H9 (cell line): Measurements from ENCODE around the gene TRPM3. TPM values are rescaled to one million over a fixed set of nuclear protein-coding genes. Genes with fewer than 3 reads are reported as not detected.

Source experiments
- DNase-seq: peaks from one replicate; pipeline ENCODE4 v3.0.0-alpha.2; 2017
- H2AFZ ChIP-seq: one replicate; pipeline ENCODE4 v1.6.1; 2013; ENCODE audit warnings: mild to moderate bottlenecking, low read length, control low read depth, moderate library complexity
- H2AK5ac ChIP-seq: 2 replicates; pipeline ENCODE4 v1.6.1; 2013; ENCODE audit warnings: low read length, control low read depth, mixed read lengths; ENCODE audit not compliant: insufficient read length
- H2BK120ac ChIP-seq: one replicate; pipeline ENCODE4 v1.6.1; 2013; ENCODE audit warnings: low read depth, mild to moderate bottlenecking, low read length, control low read depth, inconsistent platforms; ENCODE audit not compliant: poor library complexity, severe bottlenecking
- H2BK12ac ChIP-seq: 2 replicates; pipeline ENCODE4 v1.6.1; 2013; ENCODE audit warnings: low read length, control low read depth, mixed read lengths, low read depth; ENCODE audit not compliant: insufficient read length
- H2BK15ac ChIP-seq: 2 replicates; pipeline ENCODE4 v1.6.1; 2013; ENCODE audit warnings: low read depth, low read length, control low read depth
- H2BK20ac ChIP-seq: one replicate; pipeline ENCODE4 v1.6.1; 2013; ENCODE audit warnings: low read depth, mild to moderate bottlenecking, low read length, control low read depth, inconsistent platforms; ENCODE audit not compliant: poor library complexity, severe bottlenecking
- H2BK5ac ChIP-seq: 2 replicates; pipeline ENCODE4 v1.6.1; 2013; ENCODE audit warnings: low read length, control low read depth, mixed read lengths; ENCODE audit not compliant: insufficient read length
- H3K14ac ChIP-seq: 2 replicates; pipeline ENCODE4 v1.6.1; 2013; ENCODE audit warnings: low read length, control low read depth; ENCODE audit not compliant: insufficient read depth
- H3K18ac ChIP-seq: 2 replicates; pipeline ENCODE4 v1.6.1; 2013; ENCODE audit warnings: low read depth, mild to moderate bottlenecking, mixed read lengths, low read length, control low read depth; ENCODE audit not compliant: insufficient read length
- H3K23ac ChIP-seq: 2 replicates; pipeline ENCODE4 v1.6.1; 2013; ENCODE audit warnings: low read length, control low read depth, mixed read lengths, low read depth; ENCODE audit not compliant: insufficient read length
- H3K23me2 ChIP-seq: 2 replicates; pipeline ENCODE4 v1.6.1; 2013; ENCODE audit warnings: low read depth, mild to moderate bottlenecking, mixed read lengths, low read length, control low read depth; ENCODE audit not compliant: insufficient read length, poor library complexity, severe bottlenecking
- H3K27ac ChIP-seq: 2 replicates; pipeline ENCODE4 v1.5.1; 2013; ENCODE audit warnings: low read length, control low read depth, mixed read lengths, low read depth; ENCODE audit not compliant: insufficient read length
- H3K27me3 ChIP-seq: 2 replicates; pipeline ENCODE4 v1.6.1; 2013; ENCODE audit warnings: low read length, control low read depth, inconsistent platforms; ENCODE audit not compliant: insufficient read depth
- H3K4ac ChIP-seq: 2 replicates; pipeline ENCODE4 v1.6.1; 2013; ENCODE audit warnings: low read depth, mild to moderate bottlenecking, control low read depth, inconsistent platforms, low read length, moderate library complexity
- H3K4me1 ChIP-seq: 2 replicates; pipeline ENCODE4 v1.6.1; 2013; ENCODE audit warnings: low read length, control low read depth, inconsistent platforms; ENCODE audit not compliant: insufficient read depth
- H3K4me2 ChIP-seq: 2 replicates; pipeline ENCODE4 v1.6.1; 2013; ENCODE audit warnings: low read length, control low read depth, mixed read lengths; ENCODE audit not compliant: insufficient read length, insufficient read depth
- H3K56ac ChIP-seq: 2 replicates; pipeline ENCODE4 v1.6.1; 2013; ENCODE audit warnings: low read depth, mild to moderate bottlenecking, mixed read lengths, low read length, control low read depth; ENCODE audit not compliant: insufficient read length
- H3K79me1 ChIP-seq: 2 replicates; pipeline ENCODE4 v1.6.1; 2013; ENCODE audit warnings: low read depth, mild to moderate bottlenecking, moderate library complexity, low read length, control low read depth, inconsistent platforms; ENCODE audit not compliant: insufficient read depth, poor library complexity, severe bottlenecking
- H3K79me2 ChIP-seq: 2 replicates; pipeline ENCODE4 v1.6.1; 2013; ENCODE audit warnings: low read length, control low read depth, inconsistent platforms; ENCODE audit not compliant: insufficient read depth
- H3K9ac ChIP-seq: 2 replicates; pipeline ENCODE4 v1.6.1; 2013; ENCODE audit warnings: low read length, control low read depth, mixed read lengths; ENCODE audit not compliant: insufficient read length; ENCODE audit errors: extremely low read depth
- H3K9me3 ChIP-seq: one replicate; pipeline ENCODE4 v1.6.1; 2013; ENCODE audit warnings: low read depth, low read length, inconsistent platforms; ENCODE audit not compliant: control insufficient read depth
- H3T11ph ChIP-seq: one replicate; pipeline ENCODE4 v1.6.1; 2013; ENCODE audit warnings: mild to moderate bottlenecking, low read length, control low read depth, inconsistent platforms
- H4K20me1 ChIP-seq: one replicate; pipeline ENCODE4 v1.6.1; 2013; ENCODE audit not compliant: control insufficient read depth, insufficient read length, insufficient read depth
- H4K5ac ChIP-seq: 2 replicates; pipeline ENCODE4 v1.6.1; 2013; ENCODE audit warnings: low read depth, mild to moderate bottlenecking, mixed read lengths, low read length, control low read depth; ENCODE audit not compliant: insufficient read length
- H4K8ac ChIP-seq: replicated peaks from 2 replicates; pipeline ENCODE4 v1.6.1; 2013; ENCODE audit warnings: low read length, control low read depth, mixed read lengths, low read depth; ENCODE audit not compliant: insufficient read length
- H4K91ac ChIP-seq: 2 replicates; pipeline ENCODE4 v1.6.1; 2013; ENCODE audit warnings: low read depth, mild to moderate bottlenecking, moderate library complexity, mixed read lengths, low read length, control low read depth; ENCODE audit not compliant: insufficient read length
- H3K27ac Mint-ChIP-seq, 3 experiments: 2 replicates in 2 of 3; 3 replicates in 1 of 3; pipeline ENCODE4 v1.8.0; 2020 to 2021; ENCODE audit warnings: mixed read lengths in 3 of 3, mild to moderate bottlenecking in 1 of 3, moderate library complexity in 1 of 3
- H3K27me3 Mint-ChIP-seq: 2 replicates; pipeline ENCODE4 v1.8.0; 2021; ENCODE audit warnings: low read depth, mild to moderate bottlenecking, moderate library complexity, mixed read lengths
- H3K36me3 Mint-ChIP-seq, 3 experiments: 2 replicates in 2 of 3; 3 replicates in 1 of 3; pipeline ENCODE4 v1.8.0; 2020 to 2021; ENCODE audit warnings: low read depth in 3 of 3, mixed read lengths in 3 of 3; ENCODE audit not compliant: insufficient read depth in 1 of 3
- H3K4me1 Mint-ChIP-seq, 2 experiments: 2 replicates each; pipeline ENCODE4 v1.8.0; 2020; ENCODE audit warnings: mixed read lengths in 2 of 2
- H3K4me3 Mint-ChIP-seq, 2 experiments: 2 replicates in 1 of 2; 3 replicates in 1 of 2; pipeline ENCODE4 v1.8.0; 2020 to 2021; ENCODE audit warnings: mild to moderate bottlenecking in 2 of 2, mixed read lengths in 2 of 2, moderate library complexity in 1 of 2
- H3K9me3 Mint-ChIP-seq, 2 experiments: 2 replicates in 1 of 2; 3 replicates in 1 of 2; pipeline ENCODE4 v1.8.0; 2020; ENCODE audit warnings: mild to moderate bottlenecking in 2 of 2, mixed read lengths in 2 of 2, moderate library complexity in 1 of 2
- CTCF ChIP-seq: fragments of 200-600 bp; sonication (generic); conservative IDR thresholded peaks from 3 replicates; pipeline ENCODE4 v1.8.0; 2021; ENCODE audit warnings: antibody characterized with exemption, mild to moderate bottlenecking
- WGBS: extraction: QIAGEN DNeasy Blood & Tissue Kit; methylation state at CpG from one replicate; pipeline ENCODE4 v1.1.7; 2013; ENCODE audit warnings: missing lambda C conversion rate, low lambda C conversion rate, mixed read lengths; ENCODE audit not compliant: insufficient read length; ENCODE audit errors: extremely low coverage; 5-methylcytosine and 5-hydroxymethylcytosine counted together
- total RNA-seq: library from RNA; stranded (reverse); gene quantifications from 2 replicates; pipeline ENCODE4 v1.2.1, GENCODE V29; 2021

Gene TRPM3
- total RNA-seq, 1 experiment from 2014 or later = 10.3 TPM

GRCh38 chr9:70941191-70941590, 180.2 kb downstream of the TRPM3 start:
- Histone ChIP-seq H2AFZ (no peak overlapping the region), H3K56ac (no peak overlapping the region), H2BK5ac (no peak overlapping the region), H2BK20ac (no peak overlapping the region), H2BK120ac (no peak overlapping the region), H3K14ac (no peak overlapping the region), H2BK15ac (no peak overlapping the region), H3K4me2 (no peak overlapping the region), H4K91ac (no peak overlapping the region), H2AK5ac (no peak overlapping the region), H3T11ph (no peak overlapping the region), H4K8ac (no peak overlapping the region), H4K20me1 (no peaks in the 10 kb centered on the region), H3K27me3 (no peaks in the 10 kb centered on the region), H3K9me3 (no peaks in the 10 kb centered on the region), H3K18ac (no peak overlapping the region), H3K4ac (no peak overlapping the region), H3K9ac (no peak overlapping the region), H3K23ac (no peak overlapping the region), H3K79me1 (no peaks in the 10 kb centered on the region), H3K4me1 (peaks cover 6% of the 10 kb centered on the region; the same call in 1 of the 2 replicates), H3K27ac (no peak overlapping the region), H4K5ac (no peak overlapping the region), H3K79me2 (no peaks in the 10 kb centered on the region), H2BK12ac (no peak overlapping the region), H3K23me2 (no peaks in the 10 kb centered on the region)
- Mint-ChIP-seq H3K4me1 (peaks cover 34 to 36% of the 10 kb centered on the region in 2 experiments), H3K27me3 (no peaks in the 10 kb centered on the region; the same call in 1 of the 2 replicates), H3K4me3 (no peak overlapping the region), H3K27ac (peak overlapping the region; percentile 34 to 86 (median 71); a peak in 6 of 7 replicates), H3K36me3 (no peaks in the 10 kb centered on the region), H3K9me3 (no peaks in the 10 kb centered on the region)
- TF ChIP-seq CTCF = no peak
- WGBS = no CpG with 5 or more reads among the region's 4 CpGs
- no peak for DNase-seq
